Mesodermal cell (in vitro differentiated cells): Measurements from ENCODE around the gene CAMKMT.

Experiments used
- H3K27ac ChIP-seq: 2 replicates; pipeline ENCODE4 v1.7.0; 2013; ENCODE audit warnings: mild to moderate bottlenecking, low read depth, low read length, moderate library complexity; ENCODE audit not compliant: severe bottlenecking
- H3K36me3 ChIP-seq: 2 replicates; pipeline ENCODE4 v1.7.1; 2013; ENCODE audit warnings: mild to moderate bottlenecking, low read length, moderate library complexity; ENCODE audit not compliant: control insufficient read depth, insufficient read depth
- H3K4me1 ChIP-seq: one replicate; pipeline ENCODE4 v1.7.1; 2013; ENCODE audit warnings: mild to moderate bottlenecking, low read length; ENCODE audit not compliant: insufficient read depth, control insufficient read depth, poor library complexity, severe bottlenecking
- H3K4me3 ChIP-seq: 2 replicates; pipeline ENCODE4 v1.7.0; 2013; ENCODE audit warnings: low read length, control low read depth, mild to moderate bottlenecking; ENCODE audit not compliant: insufficient read depth, poor library complexity, severe bottlenecking; ENCODE audit errors: extremely low read depth
- H3K9me3 ChIP-seq: 2 replicates; pipeline ENCODE4 v1.7.1; 2013; ENCODE audit warnings: mild to moderate bottlenecking, low read length, moderate library complexity; ENCODE audit not compliant: control insufficient read depth
- WGBS, 2 experiments: methylation state at CpG; one replicate each; pipeline ENCODE4 v1.1.5; 2013; ENCODE audit warnings: missing lambda C conversion rate in 2 of 2; ENCODE audit not compliant: insufficient coverage in 2 of 2; 5-methylcytosine and 5-hydroxymethylcytosine counted together

CAMKMT gene

GRCh38 chr2:44618251-44619023 lies 256.7 kb downstream of the CAMKMT start:
- Histone ChIP-seq H3K4me1 (no peaks in the 10 kb centered on the region), H3K36me3 (no peaks in the 10 kb centered on the region), H3K27ac (no peak overlapping the region), H3K9me3 (no peaks in the 10 kb centered on the region), H3K4me3 (no peak overlapping the region)
- WGBS, 2 experiments = 74 to 81% methylated on average over 4 of the region's 5 CpGs

- H3K9me3 ChIP-seq = no peaks in the 10 kb centered on the region
- H3K27ac ChIP-seq = no peak overlapping the region
- 93% methylated on average over 2 of the region's 2 CpGs; no CpG with 5 or more reads in 1 of the 2 experiments for WGBS, 2 experiments
- H3K4me1 ChIP-seq = no peaks in the 10 kb centered on the region
- H3K4me3 ChIP-seq = no peak overlapping the region
- H3K36me3 ChIP-seq = no peaks in the 10 kb centered on the region
Measured at GRCh38 chr2:44620189-44620990, 258.6 kb downstream of the CAMKMT start.

GRCh38 chr2:44623622-44624351 lies 262.0 kb downstream of the CAMKMT start:
- no peak overlapping the region for H3K4me3 ChIP-seq
- H3K27ac ChIP-seq = no peak overlapping the region
- H3K4me1 ChIP-seq = no peaks in the 10 kb centered on the region
- H3K36me3 ChIP-seq = no peaks in the 10 kb centered on the region
- H3K9me3 ChIP-seq = no peaks in the 10 kb centered on the region

- Histone ChIP-seq H3K4me3 (no peak overlapping the region), H3K9me3 (peaks cover 4% of the 10 kb centered on the region), H3K4me1 (no peaks in the 10 kb centered on the region), H3K36me3 (no peaks in the 10 kb centered on the region), H3K27ac (no peak overlapping the region)
- whole genome bisulfite sequencing, 2 experiments = no CpG with 5 or more reads among the region's 1 CpG
Measured at GRCh38 chr2:44628297-44628696, 266.6 kb downstream of the CAMKMT start.

- peaks cover 4% of the 10 kb centered on the region for H3K9me3 ChIP-seq
- WGBS, 2 experiments = no CpG with 5 or more reads among the region's 4 CpGs
- no peak overlapping the region for H3K27ac ChIP-seq
- no peaks in the 10 kb centered on the region for H3K4me1 ChIP-seq
- no peak overlapping the region for H3K4me3 ChIP-seq
- no peaks in the 10 kb centered on the region for H3K36me3 ChIP-seq
Measured at GRCh38 chr2:44632931-44633689, 271.4 kb downstream of the CAMKMT start.

- Histone ChIP-seq H3K36me3 (no peaks in the 10 kb centered on the region), H3K9me3 (peaks cover 4% of the 10 kb centered on the region), H3K27ac (no peak overlapping the region), H3K4me3 (no peak overlapping the region), H3K4me1 (no peaks in the 10 kb centered on the region)
- WGBS, 2 experiments = no CpG with 5 or more reads among the region's 2 CpGs
Measured at GRCh38 chr2:44635725-44636124, 274.0 kb downstream of the CAMKMT start.

- no peaks in the 10 kb centered on the region for H3K4me1 ChIP-seq
- 42 to 48% methylated on average over 3 to 4 of the region's 4 CpGs for WGBS, 2 experiments
- no peak overlapping the region for H3K27ac ChIP-seq
- no peaks in the 10 kb centered on the region for H3K9me3 ChIP-seq
- H3K4me3 ChIP-seq = no peak overlapping the region
- H3K36me3 ChIP-seq = no peaks in the 10 kb centered on the region
Measured at GRCh38 chr2:44638649-44639048, 276.9 kb downstream of the CAMKMT start.

- no peak overlapping the region for H3K4me3 ChIP-seq
- WGBS, 2 experiments = 92 to 100% methylated on average over 2 of the region's 2 CpGs
- H3K27ac ChIP-seq = no peak overlapping the region
- H3K36me3 ChIP-seq = no peaks in the 10 kb centered on the region
- H3K9me3 ChIP-seq = no peaks in the 10 kb centered on the region
- H3K4me1 ChIP-seq = no peaks in the 10 kb centered on the region
Measured at GRCh38 chr2:44639399-44639798, 277.7 kb downstream of the CAMKMT start.

GRCh38 chr2:44642123-44642857 lies 280.5 kb downstream of the CAMKMT start:
- 100% methylated on average over 2 of the region's 3 CpGs; no CpG with 5 or more reads in 1 of the 2 experiments for WGBS, 2 experiments
- H3K9me3 ChIP-seq = no peaks in the 10 kb centered on the region
- no peak overlapping the region for H3K27ac ChIP-seq
- no peak overlapping the region for H3K4me3 ChIP-seq
- no peaks in the 10 kb centered on the region for H3K4me1 ChIP-seq
- no peaks in the 10 kb centered on the region for H3K36me3 ChIP-seq

GRCh38 chr2:44645937-44646336 lies 284.2 kb downstream of the CAMKMT start:
- Histone ChIP-seq H3K9me3 (no peaks in the 10 kb centered on the region), H3K4me1 (no peaks in the 10 kb centered on the region), H3K27ac (no peak overlapping the region), H3K36me3 (no peaks in the 10 kb centered on the region), H3K4me3 (no peak overlapping the region)
- 100% methylated on average over 1 to 2 of the region's 2 CpGs for WGBS, 2 experiments
